Measurements from ENCODE around the gene OR4X2. TPM values are rescaled to one million over a fixed set of nuclear protein-coding genes. Genes with fewer than 3 reads are reported as not detected.
"Not testable (repeated sequence)": the region's sequence is repeated elsewhere in the genome, so short reads cannot be mapped to it uniquely, and the experiment has no call there.

OR4X2 gene
- total RNA-seq: not detected in 2 replicates

GRCh38 chr11:48244804-48245203 lies at the start of gene OR4X2:
Gene OR4X2, plus strand, starts transcription at chr11:48245104. Its CDS starts 0 bp downstream, at chr11:48245104.
- Mint-ChIP-seq H3K9me3 (peaks cover 10% of the 10 kb centered on the region), H3K4me1 (no peaks in the 10 kb centered on the region), H3K36me3 (ENCODE audit: low read depth) (no peaks in the 10 kb centered on the region), H3K27me3 (peaks cover 24% of the 10 kb centered on the region), H3K4me3 (no peak within 1 kb of the TSS), H3K27ac (no peak within 1 kb of the TSS)
- TF ChIP-seq CTCF (IDR thresholded peaks at IDR 0.05): no peak
- ChIA-PET CTCF (no interaction called here), POLR2A (no interaction called here)
- intact Hi-C loops (cut with micrococcal nuclease): no loop called here
- DNase-seq: no peak
- ATAC-seq (ENCODE audit: low read depth): no peak

- Mint-ChIP-seq H3K27ac (no peak overlapping the region), H3K9me3 (peaks cover under 1% of the 10 kb centered on the region), H3K36me3 (ENCODE audit: low read depth) (no peaks in the 10 kb centered on the region), H3K4me1 (no peaks in the 10 kb centered on the region), H3K27me3 (peaks cover 33% of the 10 kb centered on the region), H3K4me3 (no peak overlapping the region)
- DNase-seq (no peak), ATAC-seq (ENCODE audit: low read depth) (no peak)
- no peak for TF ChIP-seq CTCF (IDR thresholded peaks at IDR 0.05)
- CTCF ChIA-PET: no interaction called here
- POLR2A ChIA-PET: no interaction called here
- intact Hi-C loops (cut with micrococcal nuclease): no loop called here
Measured at GRCh38 chr11:48207881-48208280, 37.0 kb upstream of the OR4X2 start.

- ATAC-seq (ENCODE audit: low read depth): no peak
- no peaks in the 10 kb centered on the region for H3K4me1 Mint-ChIP-seq
- H3K27ac Mint-ChIP-seq: no peak overlapping the region
- DNase-seq: no peak
- ChIA-PET POLR2A (no interaction called here), CTCF (no interaction called here)
- no peaks in the 10 kb centered on the region for H3K36me3 Mint-ChIP-seq (ENCODE audit: low read depth)
- H3K27me3 Mint-ChIP-seq: peaks cover 31% of the 10 kb centered on the region
- intact Hi-C loops (cut with micrococcal nuclease): no loop called here
- H3K4me3 Mint-ChIP-seq: no peak overlapping the region
- TF ChIP-seq CTCF (IDR thresholded peaks at IDR 0.05): no peak
- no peaks in the 10 kb centered on the region for H3K9me3 Mint-ChIP-seq
Measured at GRCh38 chr11:48210052-48210451, 34.9 kb upstream of the OR4X2 start.

- POLR2A ChIA-PET: no interaction called here
- Mint-ChIP-seq H3K27ac (no peak within 1 kb of the TSS), H3K27me3 (peaks cover 11% of the 10 kb centered on the region), H3K36me3 (ENCODE audit: low read depth) (no peaks in the 10 kb centered on the region), H3K4me3 (no peak within 1 kb of the TSS), H3K4me1 (no peaks in the 10 kb centered on the region), H3K9me3 (no peaks in the 10 kb centered on the region)
- intact Hi-C loops (cut with micrococcal nuclease): no loop called here
- ATAC-seq (ENCODE audit: low read depth) (no peak), DNase-seq (no peak)
- TF ChIP-seq CTCF (IDR thresholded peaks at IDR 0.05): no peak
- CTCF ChIA-PET: no interaction called here
Measured at GRCh38 chr11:48216510-48216909, 28.4 kb upstream of the OR4X2 start, which contains the start of gene OR4B1. Gene OR4B1, plus strand, starts transcription at chr11:48216810. Its CDS starts 0 bp downstream, at chr11:48216810.

GRCh38 chr11:48228761-48229160 lies 16.1 kb upstream of the OR4X2 start:
- intact Hi-C loops (cut with micrococcal nuclease): no loop called here
- ATAC-seq (ENCODE audit: low read depth): no peak
- H3K4me1 Mint-ChIP-seq: no peaks in the 10 kb centered on the region
- peaks cover 3% of the 10 kb centered on the region for H3K9me3 Mint-ChIP-seq
- ChIA-PET CTCF (no interaction called here), POLR2A (no interaction called here)
- peaks cover 9% of the 10 kb centered on the region for H3K27me3 Mint-ChIP-seq
- no peak for DNase-seq
- no peak overlapping the region for H3K4me3 Mint-ChIP-seq
- TF ChIP-seq CTCF (IDR thresholded peaks at IDR 0.05): no peak
- H3K36me3 Mint-ChIP-seq (ENCODE audit: low read depth): no peaks in the 10 kb centered on the region
- H3K27ac Mint-ChIP-seq: no peak overlapping the region

GRCh38 chr11:48230057-48230456 lies 14.8 kb upstream of the OR4X2 start:
- H3K4me1 Mint-ChIP-seq; H3K4me3 Mint-ChIP-seq; H3K9me3 Mint-ChIP-seq; DNase-seq; H3K36me3 Mint-ChIP-seq (ENCODE audit: low read depth); intact Hi-C loops (cut with micrococcal nuclease); H3K27ac Mint-ChIP-seq; CTCF ChIA-PET; ATAC-seq (ENCODE audit: low read depth); POLR2A ChIA-PET: not testable (repeated sequence)
- peaks cover 15% of the 10 kb centered on the region for H3K27me3 Mint-ChIP-seq

All from activated B cell treated with CpG ODN at 0.5 μM for 24 hours (primary cell).